C4-2B (cell line): ENCODE results near the gene GABPB1.

Experiments
- ZFX ChIP-seq: fragments of 450-650 bp; IDR thresholded peaks from 2 replicates; pipeline ENCODE4 v1.6.1; 2017
- TF ChIP-seq, protein P1 (sequence below): fragments of 450-650 bp; conservative IDR thresholded peaks from 2 replicates; pipeline ENCODE4 v1.5.1; 2017; ENCODE audit warnings: mild to moderate bottlenecking

DNA sequence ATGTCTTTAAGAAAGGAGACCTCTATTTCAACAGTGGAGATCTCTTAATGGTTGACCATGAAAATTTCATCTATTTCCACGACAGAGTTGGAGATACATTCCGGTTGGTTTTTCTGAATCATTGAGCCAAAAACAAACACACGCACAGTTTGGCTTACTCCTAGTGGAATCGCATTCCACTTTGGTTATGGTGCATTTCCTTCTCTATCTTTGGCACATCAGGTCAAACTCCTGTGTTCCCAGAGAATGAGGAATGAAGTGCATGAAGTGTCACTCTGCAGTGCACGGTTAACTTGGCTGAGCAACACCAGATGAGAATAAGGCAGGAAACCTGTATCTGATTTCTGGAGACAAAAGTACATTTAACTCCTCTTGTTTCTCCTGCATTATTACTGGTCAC is 127.9 kb downstream of the GABPB1 start:
- TF ChIP-seq, protein P1, sequence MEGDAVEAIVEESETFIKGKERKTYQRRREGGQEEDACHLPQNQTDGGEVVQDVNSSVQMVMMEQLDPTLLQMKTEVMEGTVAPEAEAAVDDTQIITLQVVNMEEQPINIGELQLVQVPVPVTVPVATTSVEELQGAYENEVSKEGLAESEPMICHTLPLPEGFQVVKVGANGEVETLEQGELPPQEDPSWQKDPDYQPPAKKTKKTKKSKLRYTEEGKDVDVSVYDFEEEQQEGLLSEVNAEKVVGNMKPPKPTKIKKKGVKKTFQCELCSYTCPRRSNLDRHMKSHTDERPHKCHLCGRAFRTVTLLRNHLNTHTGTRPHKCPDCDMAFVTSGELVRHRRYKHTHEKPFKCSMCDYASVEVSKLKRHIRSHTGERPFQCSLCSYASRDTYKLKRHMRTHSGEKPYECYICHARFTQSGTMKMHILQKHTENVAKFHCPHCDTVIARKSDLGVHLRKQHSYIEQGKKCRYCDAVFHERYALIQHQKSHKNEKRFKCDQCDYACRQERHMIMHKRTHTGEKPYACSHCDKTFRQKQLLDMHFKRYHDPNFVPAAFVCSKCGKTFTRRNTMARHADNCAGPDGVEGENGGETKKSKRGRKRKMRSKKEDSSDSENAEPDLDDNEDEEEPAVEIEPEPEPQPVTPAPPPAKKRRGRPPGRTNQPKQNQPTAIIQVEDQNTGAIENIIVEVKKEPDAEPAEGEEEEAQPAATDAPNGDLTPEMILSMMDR, result no peak
- TF ChIP-seq ZFX, result no peak
